Activated naive CD4-positive, alpha-beta T cell treated with anti-CD3 and anti-CD28 coated beads for 36 hours (primary cell): Measurements from ENCODE around the gene GATC. TPM values are rescaled to one million over a fixed set of nuclear protein-coding genes. Genes with fewer than 3 reads are reported as not detected.

Experiments used
- CTCF ChIA-PET: fragments of 350-600 bp; sonication (Branson Sonifier 250); formaldehyde crosslinking; loops from one replicate; lab custom pipeline; 2021; ENCODE audit warnings: antibody characterized with exemption; lab: Charles Lee
- DNase-seq: peaks from one replicate; pipeline ENCODE4 v3.0.0-alpha.2; 2020
- H3K27ac Mint-ChIP-seq: one replicate; pipeline ENCODE4 v1.8.0; 2021; ENCODE audit warnings: mild to moderate bottlenecking, mixed read lengths
- H3K27me3 Mint-ChIP-seq: one replicate; pipeline ENCODE4 v1.8.0; 2021; ENCODE audit warnings: low read depth, mixed read lengths
- H3K36me3 Mint-ChIP-seq: one replicate; pipeline ENCODE4 v1.8.0; 2021; ENCODE audit warnings: low read depth, mixed read lengths
- H3K4me1 Mint-ChIP-seq: one replicate; pipeline ENCODE4 v1.8.0; 2021; ENCODE audit warnings: low read depth, mixed read lengths
- H3K4me3 Mint-ChIP-seq: one replicate; pipeline ENCODE4 v1.8.0; 2021; ENCODE audit warnings: mild to moderate bottlenecking, moderate library complexity, mixed read lengths
- H3K9me3 Mint-ChIP-seq: one replicate; pipeline ENCODE4 v1.8.0; 2021; ENCODE audit warnings: mixed read lengths
- intact Hi-C: fragments of 100-400 bp; cut with micrococcal nuclease; formaldehyde crosslinking; loops from one replicate; pipeline ENCODE4 v1.15.1; 2023
- total RNA-seq, 2 experiments: library from RNA; stranded (reverse); gene quantifications; one replicate each; pipeline ENCODE4 v1.2.3, GENCODE V29; 2021

Gene GATC
- total RNA-seq, 2 experiments from 2014 or later: 33.1 to 35.3 TPM

DNA sequence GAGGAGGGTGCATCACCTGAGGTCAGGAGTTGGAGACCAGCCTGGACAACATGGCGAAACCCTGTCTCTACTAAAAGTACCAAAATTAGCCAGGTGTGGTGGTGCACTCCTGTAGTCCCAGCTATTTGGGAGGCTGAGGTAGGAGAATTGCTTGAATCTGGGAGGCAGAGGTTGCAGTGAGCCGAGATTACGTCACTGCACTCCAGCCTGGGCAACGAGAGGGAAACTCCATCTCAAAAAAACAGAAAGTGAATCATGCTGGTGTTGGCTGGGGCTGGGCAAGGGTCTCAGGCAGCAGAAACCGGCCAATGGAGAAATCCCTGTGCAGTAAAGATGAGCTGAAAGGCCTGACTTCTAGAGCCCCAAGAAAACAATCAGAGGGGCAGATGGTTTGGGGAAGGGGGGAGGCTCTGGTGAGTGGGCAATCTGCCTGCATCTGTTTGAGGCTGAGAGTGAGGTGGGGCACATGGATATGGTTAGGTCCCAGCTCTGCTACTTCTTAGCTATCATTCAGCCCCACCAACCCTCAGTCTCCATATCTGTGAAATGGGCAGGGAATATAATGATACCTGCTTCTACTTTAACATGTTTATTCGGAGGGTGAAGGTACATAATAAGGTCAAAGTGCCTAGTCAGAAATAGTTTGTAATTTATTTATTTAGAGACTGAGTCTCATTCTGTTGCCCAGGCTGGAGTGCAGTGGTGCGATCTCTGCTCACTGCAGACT is 29.6 kb upstream of the GATC start:
- H3K4me3 Mint-ChIP-seq: no peak overlapping the region
- no peaks in the 10 kb centered on the region for H3K4me1 Mint-ChIP-seq
- H3K9me3 Mint-ChIP-seq: no peaks in the 10 kb centered on the region
- intact Hi-C loops: no loop called here
- CTCF ChIA-PET: interaction anchor here (1.6 kb wide), 1 partner anchor 50 kb away, joined by 3 read pairs; no protein-coding TSS in a partner anchor
- no peaks in the 10 kb centered on the region for H3K36me3 Mint-ChIP-seq
- DNase-seq: no peak
- H3K27me3 Mint-ChIP-seq: no peaks in the 10 kb centered on the region
- H3K27ac Mint-ChIP-seq: no peak overlapping the region

DNA sequence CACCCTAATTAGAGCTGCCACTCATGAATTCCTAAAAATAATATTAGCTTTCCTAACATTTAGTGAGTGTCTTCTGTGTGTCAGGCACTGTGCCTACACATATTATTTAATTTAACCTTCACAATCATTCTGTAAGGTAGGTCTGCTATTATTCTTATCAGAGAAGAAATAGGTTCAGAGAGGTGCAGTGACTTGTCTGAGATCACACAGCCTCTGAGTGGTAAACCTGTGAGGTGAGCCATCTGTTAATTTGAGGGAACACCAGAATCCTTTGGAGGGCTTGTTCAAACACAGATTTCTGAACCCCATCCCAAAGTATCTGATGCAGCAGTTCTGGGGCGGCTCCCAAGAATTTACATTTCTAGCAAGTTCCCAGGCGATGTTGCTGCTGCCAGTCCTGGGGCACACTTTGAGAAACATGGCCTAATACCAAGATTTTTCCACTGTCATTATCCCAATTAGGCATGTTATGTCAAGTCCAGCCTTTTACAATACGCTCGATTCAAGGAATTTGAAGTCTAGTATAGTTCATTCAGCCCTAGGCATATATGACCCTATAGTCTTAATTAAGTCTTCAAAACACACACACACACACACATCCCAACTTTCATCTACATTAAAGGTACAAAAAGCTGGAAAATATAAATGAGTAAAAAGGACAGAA is 28.2 kb upstream of the GATC start:
- no peaks in the 10 kb centered on the region for H3K36me3 Mint-ChIP-seq
- CTCF ChIA-PET: interaction anchor here (0.7 to 1.6 kb wide), 3 partner anchors 51 to 176 kb away, joined by 3 to 4 read pairs (median 3); no protein-coding TSS in a partner anchor
- H3K27ac Mint-ChIP-seq: no peak overlapping the region
- intact Hi-C loops: no loop called here
- no peak overlapping the region for H3K4me3 Mint-ChIP-seq
- H3K4me1 Mint-ChIP-seq: no peaks in the 10 kb centered on the region
- H3K27me3 Mint-ChIP-seq: no peaks in the 10 kb centered on the region
- no peak for DNase-seq
- H3K9me3 Mint-ChIP-seq: no peaks in the 10 kb centered on the region

DNA sequence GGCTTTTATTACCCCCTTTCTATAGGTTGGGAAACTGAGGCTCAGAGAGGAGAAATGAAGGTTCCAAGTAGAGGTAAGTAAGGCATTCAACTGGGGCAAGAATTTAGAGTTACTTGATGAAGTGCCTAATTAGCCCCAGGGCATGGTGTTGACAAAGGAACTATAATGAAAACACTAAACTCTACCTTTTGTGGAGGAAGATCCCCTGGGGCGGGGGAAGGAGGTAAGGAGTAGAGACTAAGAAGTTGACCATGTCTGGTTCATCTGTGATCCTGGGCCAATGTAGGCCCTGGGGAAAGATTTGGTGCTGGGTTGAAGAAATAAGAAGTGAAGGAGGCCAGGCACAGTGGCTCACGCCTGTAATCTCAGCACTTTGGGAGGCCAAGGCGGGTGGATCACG is 24.5 kb upstream of the GATC start:
- no peaks in the 10 kb centered on the region for H3K36me3 Mint-ChIP-seq
- CTCF ChIA-PET: interaction anchor here (0.6 kb wide), 1 partner anchor 54 kb away, joined by 3 read pairs; no protein-coding TSS in a partner anchor
- intact Hi-C loops: no loop called here

GRCh38 chr12:120422892-120423456 is 23.3 kb upstream of the GATC start:
- Mint-ChIP-seq H3K4me3 (no peak overlapping the region), H3K36me3 (no peaks in the 10 kb centered on the region), H3K4me1 (no peaks in the 10 kb centered on the region), H3K9me3 (no peaks in the 10 kb centered on the region), H3K27ac (no peak overlapping the region), H3K27me3 (no peaks in the 10 kb centered on the region)
- CTCF ChIA-PET: interaction anchor here (0.5 to 1.0 kb wide), 2 partner anchors 66 to 125 kb away, joined by 3 to 5 read pairs; no protein-coding TSS in a partner anchor
- intact Hi-C loops: no loop called here
- no peak for DNase-seq

More for the DNA sequence above, 24.5 kb upstream of the GATC start:
- Mint-ChIP-seq H3K9me3 (no peaks in the 10 kb centered on the region), H3K4me3 (no peak overlapping the region), H3K27me3 (no peaks in the 10 kb centered on the region), H3K4me1 (no peaks in the 10 kb centered on the region), H3K27ac (no peak overlapping the region)
- no peak for DNase-seq

GRCh38 chr12:120425797-120426196 is 20.4 kb upstream of the GATC start:
- H3K27ac Mint-ChIP-seq: no peak overlapping the region
- DNase-seq: no peak
- no peak overlapping the region for H3K4me3 Mint-ChIP-seq
- no peaks in the 10 kb centered on the region for H3K36me3 Mint-ChIP-seq
- intact Hi-C loops: no loop called here
- H3K9me3 Mint-ChIP-seq: no peaks in the 10 kb centered on the region
- H3K27me3 Mint-ChIP-seq: no peaks in the 10 kb centered on the region
- CTCF ChIA-PET: no interaction called here
- peaks cover 3% of the 10 kb centered on the region for H3K4me1 Mint-ChIP-seq

DNA sequence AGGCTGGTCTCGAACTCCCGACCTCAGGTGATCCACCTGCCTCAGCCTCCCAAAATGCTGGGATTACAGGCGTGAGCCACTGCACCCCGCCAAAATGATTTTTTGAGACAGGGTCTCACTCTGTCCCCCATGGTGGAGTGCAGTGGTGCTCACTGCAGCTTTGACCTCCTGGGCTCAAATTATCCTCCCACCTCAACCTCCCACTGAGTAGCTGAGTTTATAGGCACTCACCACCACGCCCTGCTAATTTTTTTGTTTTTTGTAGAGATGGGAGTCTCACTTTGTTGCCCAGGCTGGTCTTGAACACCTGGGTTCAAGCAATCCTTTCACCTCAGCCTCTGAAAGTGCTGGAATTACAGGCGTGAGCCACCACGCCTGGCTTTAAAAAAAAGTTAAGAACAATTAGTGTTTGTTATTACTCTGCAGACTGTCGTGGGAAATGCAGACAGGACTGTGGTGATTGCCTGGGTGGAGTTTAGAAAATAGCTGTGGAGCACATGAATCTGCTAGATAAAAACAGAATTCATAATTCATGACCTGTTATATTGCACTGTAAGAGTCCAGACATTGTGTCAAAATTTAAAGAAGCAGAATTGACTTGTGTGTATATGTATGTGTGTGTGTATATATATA is 17.5 kb upstream of the GATC start:
- intact Hi-C loops: no loop called here
- Mint-ChIP-seq H3K4me3 (no peak overlapping the region), H3K27me3 (no peaks in the 10 kb centered on the region), H3K27ac (no peak overlapping the region), H3K9me3 (no peaks in the 10 kb centered on the region), H3K4me1 (peaks cover 3% of the 10 kb centered on the region), H3K36me3 (no peaks in the 10 kb centered on the region)
- no peak for DNase-seq
- CTCF ChIA-PET: interaction anchor here (0.7 to 4.7 kb wide), 11 partner anchors 9 to 132 kb away, joined by 3 to 26 read pairs (median 3); partner anchors contain the start of genes COX6A1, PLA2G1B and SIRT4

- DNase-seq: no peak
- H3K27ac Mint-ChIP-seq: no peak overlapping the region
- no peaks in the 10 kb centered on the region for H3K9me3 Mint-ChIP-seq
- CTCF ChIA-PET: interaction anchor here (0.8 to 4.7 kb wide), 14 partner anchors 8 to 127 kb away, joined by 3 to 26 read pairs (median 4); partner anchors contain the start of genes COX6A1, PLA2G1B and SIRT4
- no peaks in the 10 kb centered on the region for H3K27me3 Mint-ChIP-seq
- peaks cover 3% of the 10 kb centered on the region for H3K4me1 Mint-ChIP-seq
- intact Hi-C loops: no loop called here
- no peaks in the 10 kb centered on the region for H3K36me3 Mint-ChIP-seq
- H3K4me3 Mint-ChIP-seq: no peak overlapping the region
Measured at GRCh38 chr12:120429368-120429767, 16.9 kb upstream of the GATC start.

DNA sequence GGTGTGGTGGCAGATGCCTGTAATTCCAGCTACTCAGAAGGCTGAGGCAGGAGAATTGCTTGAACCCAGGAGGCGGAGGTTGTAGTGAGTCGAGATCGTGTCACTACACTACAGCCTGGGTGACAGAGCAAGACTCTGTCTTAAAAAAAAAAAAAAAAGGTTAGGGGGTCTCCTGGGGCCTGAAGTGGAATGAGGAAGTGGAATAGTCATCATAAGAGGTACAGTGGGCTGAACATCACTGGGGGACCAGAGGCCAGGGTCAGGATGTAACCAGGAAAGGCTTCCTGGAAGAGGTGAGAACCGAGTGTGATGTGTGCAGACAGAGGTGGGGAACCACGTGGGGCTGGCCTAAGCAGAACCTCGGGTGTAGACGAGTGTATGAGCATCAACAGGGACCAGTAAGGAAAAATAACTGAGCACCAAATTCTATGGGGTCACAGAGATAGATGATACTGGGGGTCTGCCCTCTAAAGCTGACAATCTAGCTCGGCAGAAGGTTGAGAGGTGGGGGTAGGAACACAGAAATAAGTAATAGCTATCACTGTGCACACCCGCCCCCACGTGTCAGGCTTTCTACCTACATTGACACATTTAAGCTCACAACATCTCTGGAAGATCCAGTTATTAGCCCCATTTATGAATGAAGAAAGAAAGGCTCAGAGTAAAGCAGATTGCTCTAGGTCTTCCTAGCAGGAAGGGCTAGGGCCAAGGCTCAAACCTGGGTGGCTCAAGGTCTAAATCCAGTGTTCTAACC is 13.3 kb upstream of the GATC start:
- H3K36me3 Mint-ChIP-seq: no peaks in the 10 kb centered on the region

GRCh38 chr12:120437735-120438494 is 8.3 kb upstream of the GATC start, which contains the start of gene COX6A1:
TSS of gene COX6A1 (plus strand) at chr12:120438113. CDS start at chr12:120438127, 14 bp downstream.
- H3K27ac Mint-ChIP-seq: peak within 1 kb of the TSS; percentile 93
- H3K27me3 Mint-ChIP-seq: no peaks in the 10 kb centered on the region
- H3K36me3 Mint-ChIP-seq: peaks cover 18% of the 10 kb centered on the region
- H3K9me3 Mint-ChIP-seq: no peaks in the 10 kb centered on the region
- intact Hi-C loops: loop anchor here (1.0 to 10.0 kb wide), 14 partner anchors 8 to 321 kb away; partner anchors contain the start of genes DYNLL1, GATC, MLEC and POP5
- DNase-seq: peak; percentile 99
- peak within 1 kb of the TSS; percentile 92 for H3K4me3 Mint-ChIP-seq
- H3K4me1 Mint-ChIP-seq: peaks cover 22% of the 10 kb centered on the region
- CTCF ChIA-PET: interaction anchor here (0.6 to 3.1 kb wide), 12 partner anchors 8 to 793 kb away, joined by 3 to 15 read pairs (median 4); partner anchors contain the start of gene SRSF9

More for the DNA sequence above, 13.3 kb upstream of the GATC start:
- no peak overlapping the region for H3K27ac Mint-ChIP-seq
- H3K27me3 Mint-ChIP-seq: no peaks in the 10 kb centered on the region
- CTCF ChIA-PET: interaction anchor here (0.9 to 3.0 kb wide), 3 partner anchors 40 to 76 kb away, joined by 3 to 7 read pairs (median 7); no protein-coding TSS in a partner anchor
- intact Hi-C loops: loop anchor here (10.0 kb wide), 1 partner anchor 208 kb away; no protein-coding TSS in a partner anchor
- H3K4me3 Mint-ChIP-seq: no peak overlapping the region
- H3K4me1 Mint-ChIP-seq: peaks cover 3% of the 10 kb centered on the region
- H3K9me3 Mint-ChIP-seq: no peaks in the 10 kb centered on the region
- DNase-seq: no peak

DNA sequence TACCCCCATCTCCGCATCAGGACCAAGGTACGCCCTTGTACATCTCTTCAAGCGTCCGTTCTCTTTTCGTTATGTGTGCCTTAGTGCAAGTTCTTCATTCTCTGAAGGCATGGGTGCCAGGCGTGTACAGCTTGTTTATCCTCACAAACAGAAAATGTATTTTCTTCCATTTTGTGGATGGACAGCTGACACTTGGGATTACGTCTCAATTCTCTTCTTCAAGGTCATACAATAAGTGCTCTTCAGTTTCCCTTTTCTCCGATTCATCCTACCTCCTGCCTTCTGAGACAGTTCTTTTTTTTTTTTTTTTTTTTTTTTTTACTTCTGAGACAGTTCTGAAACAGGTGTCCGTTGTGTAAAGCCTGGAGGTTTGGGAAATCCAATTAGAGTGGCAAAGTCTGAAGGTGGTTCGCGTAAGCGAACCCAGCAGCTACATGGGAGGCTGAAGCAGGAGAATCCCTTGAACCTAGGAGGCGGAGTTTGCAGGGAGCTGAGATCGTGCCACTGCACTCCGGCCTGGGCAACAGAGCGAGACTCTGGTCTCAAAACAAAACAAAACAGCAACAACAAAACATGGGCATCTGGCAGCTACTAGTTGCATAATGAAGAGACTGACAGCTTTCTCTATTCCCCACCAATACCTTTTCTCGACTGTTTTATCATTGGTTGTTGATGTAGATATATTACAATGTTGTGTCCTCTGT is 7.6 kb upstream of the GATC start:
- H3K27ac Mint-ChIP-seq: peak overlapping the region; percentile 93
- H3K4me1 Mint-ChIP-seq: peaks cover 24% of the 10 kb centered on the region
- intact Hi-C loops: loop anchor here (1.0 to 10.0 kb wide), 15 partner anchors 8 to 321 kb away; partner anchors contain the start of genes DYNLL1, GATC, MLEC and POP5
- peak overlapping the region; percentile 92 for H3K4me3 Mint-ChIP-seq
- DNase-seq: no peak
- peaks cover 22% of the 10 kb centered on the region for H3K36me3 Mint-ChIP-seq
- CTCF ChIA-PET: interaction anchor here (0.6 to 3.1 kb wide), 16 partner anchors 9 to 1222 kb away, joined by 3 to 15 read pairs (median 4); partner anchors contain the start of gene SRSF9
- no peaks in the 10 kb centered on the region for H3K9me3 Mint-ChIP-seq
- H3K27me3 Mint-ChIP-seq: no peaks in the 10 kb centered on the region
